ENCODE data around the gene PTPN14.

Gene PTPN14

GRCh38 chr1:214473862-214474261 is 77.5 kb downstream of the PTPN14 start:
- DNase-seq: no peak

GRCh38 chr1:214473387-214473786 is 78.0 kb downstream of the PTPN14 start:
- DNase-seq: no peak

DNA sequence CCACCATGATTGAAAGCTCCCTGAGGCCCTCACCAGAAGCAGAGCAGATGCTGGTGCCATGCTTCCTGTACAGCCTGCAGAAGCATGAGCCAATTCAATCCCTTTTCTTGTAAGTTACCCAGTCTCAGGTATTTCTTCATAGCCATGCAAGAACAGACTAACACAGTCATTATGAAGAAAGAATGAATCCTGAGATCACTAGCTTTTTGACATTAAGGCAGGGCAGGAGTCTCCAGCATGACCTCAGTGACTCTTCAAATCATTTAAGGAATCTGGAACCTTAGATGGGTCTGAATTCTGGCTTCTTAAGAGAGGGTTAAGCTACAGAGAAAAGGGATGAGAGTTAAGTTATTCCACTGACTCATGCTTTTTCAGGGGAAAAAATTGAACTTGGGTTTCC is 79.0 kb downstream of the PTPN14 start:
- DNase-seq: no peak

GRCh38 chr1:214471458-214471857 is 79.9 kb downstream of the PTPN14 start:
- DNase-seq: no peak

- DNase-seq: no peak
Measured at GRCh38 chr1:214470132-214470531, 81.3 kb downstream of the PTPN14 start.

GRCh38 chr1:214469290-214469689 is 82.1 kb downstream of the PTPN14 start:
- DNase-seq: no peak

- DNase-seq: no peak
Measured at GRCh38 chr1:214467078-214467585, 84.3 kb downstream of the PTPN14 start.

GRCh38 chr1:214466403-214467077 is 84.9 kb downstream of the PTPN14 start:
- no peak for DNase-seq

- DNase-seq: no peak
Measured at GRCh38 chr1:214464445-214465287, 86.7 kb downstream of the PTPN14 start.

GRCh38 chr1:214463596-214463995 is 87.8 kb downstream of the PTPN14 start:
- DNase-seq: no peak

- no peak for DNase-seq
Measured at GRCh38 chr1:214462882-214463281, 88.5 kb downstream of the PTPN14 start.

DNA sequence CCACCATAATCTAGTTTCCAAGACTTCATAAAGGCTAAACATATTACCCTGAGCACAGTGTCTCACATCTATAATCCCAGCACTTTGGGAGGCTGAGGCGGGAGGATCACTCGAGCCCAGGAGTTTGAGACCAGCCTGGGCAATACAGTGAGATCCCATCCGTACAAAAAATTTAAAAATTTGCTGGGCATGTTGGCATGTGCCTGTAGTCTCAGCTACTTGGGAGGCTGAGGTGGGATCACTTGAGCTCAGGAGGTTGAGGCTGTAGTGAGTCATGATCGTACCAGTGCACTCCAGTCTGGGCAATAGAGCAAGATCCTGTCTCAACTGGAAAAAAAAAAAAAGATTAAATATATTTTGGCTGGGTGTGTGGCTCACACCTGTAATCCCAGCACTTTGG is 90.1 kb downstream of the PTPN14 start:
- no peak for DNase-seq

GRCh38 chr1:214460304-214460916 is 91.0 kb downstream of the PTPN14 start:
- no peak for DNase-seq

DNA sequence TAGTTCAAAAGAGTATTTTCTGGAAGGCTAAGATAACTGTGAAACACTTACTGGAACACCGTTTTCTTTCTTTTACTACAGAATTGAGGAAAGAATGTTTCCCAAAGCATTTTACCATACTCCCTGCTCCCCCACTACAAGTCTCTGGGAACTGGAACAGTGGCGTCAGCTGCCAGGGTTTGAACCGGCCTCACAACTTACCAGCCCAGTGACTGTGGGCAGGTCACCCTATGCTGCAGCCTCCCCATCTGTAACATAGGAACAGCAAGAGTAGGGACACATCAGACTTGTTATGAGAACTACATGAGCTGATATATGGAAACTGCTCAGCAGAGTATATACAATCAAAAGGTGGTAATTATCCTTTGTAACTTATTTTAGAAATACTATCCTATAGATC is 91.5 kb downstream of the PTPN14 start:
- DNase-seq: no peak

GRCh38 chr1:214458541-214458940 is 92.9 kb downstream of the PTPN14 start:
- no peak for DNase-seq

GRCh38 chr1:214455971-214456867 is 95.2 kb downstream of the PTPN14 start:
- no peak for DNase-seq

DNA sequence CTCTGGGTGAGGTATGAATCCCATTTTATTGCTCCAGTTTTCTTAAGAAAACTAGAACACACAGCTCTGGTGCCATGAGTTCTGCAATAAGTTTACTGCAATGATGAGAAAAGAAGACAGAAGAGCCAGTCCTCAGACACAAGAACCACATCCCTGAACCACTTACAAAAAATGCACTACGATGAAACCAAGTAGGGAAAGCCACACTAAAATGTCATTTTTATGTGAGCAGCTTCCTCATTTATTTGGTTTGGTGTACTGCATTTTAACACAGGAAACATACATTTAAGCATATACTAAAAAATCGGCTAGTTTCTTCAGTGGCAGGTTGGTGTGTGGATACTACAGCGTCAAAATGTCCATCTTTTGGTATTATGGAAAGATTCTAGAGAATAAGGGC is 95.9 kb downstream of the PTPN14 start:
- DNase-seq: no peak

GRCh38 chr1:214454569-214455396 is 96.6 kb downstream of the PTPN14 start:
- DNase-seq: no peak

DNA sequence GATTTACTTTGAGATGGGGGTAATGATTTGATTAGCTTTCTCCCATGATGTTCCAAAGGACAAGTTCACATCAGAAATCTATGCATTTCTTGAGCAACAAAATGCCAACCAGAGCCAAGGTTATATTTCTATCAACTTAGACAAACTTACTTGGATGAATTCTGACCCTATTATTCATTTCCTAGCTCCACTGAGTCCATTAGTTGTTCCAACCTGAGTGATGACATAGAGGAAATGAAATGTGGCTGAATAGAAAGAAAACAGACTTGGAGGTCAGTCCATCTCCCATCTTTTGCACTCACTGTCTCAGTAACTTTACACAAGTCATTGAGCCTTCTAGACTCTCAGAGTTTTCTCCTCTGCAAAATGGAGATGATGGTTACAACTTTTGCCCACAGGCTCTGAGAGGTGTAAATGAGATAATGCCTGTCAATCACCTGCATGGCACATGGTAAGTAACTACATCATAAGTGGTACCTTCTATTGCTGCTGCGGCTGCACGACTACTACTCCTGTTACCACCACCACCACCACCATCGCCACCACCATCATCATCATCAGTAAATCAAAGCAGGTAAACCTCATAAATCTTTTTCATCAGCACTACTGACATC is 98.2 kb downstream of the PTPN14 start:
- no peak for DNase-seq

DNA sequence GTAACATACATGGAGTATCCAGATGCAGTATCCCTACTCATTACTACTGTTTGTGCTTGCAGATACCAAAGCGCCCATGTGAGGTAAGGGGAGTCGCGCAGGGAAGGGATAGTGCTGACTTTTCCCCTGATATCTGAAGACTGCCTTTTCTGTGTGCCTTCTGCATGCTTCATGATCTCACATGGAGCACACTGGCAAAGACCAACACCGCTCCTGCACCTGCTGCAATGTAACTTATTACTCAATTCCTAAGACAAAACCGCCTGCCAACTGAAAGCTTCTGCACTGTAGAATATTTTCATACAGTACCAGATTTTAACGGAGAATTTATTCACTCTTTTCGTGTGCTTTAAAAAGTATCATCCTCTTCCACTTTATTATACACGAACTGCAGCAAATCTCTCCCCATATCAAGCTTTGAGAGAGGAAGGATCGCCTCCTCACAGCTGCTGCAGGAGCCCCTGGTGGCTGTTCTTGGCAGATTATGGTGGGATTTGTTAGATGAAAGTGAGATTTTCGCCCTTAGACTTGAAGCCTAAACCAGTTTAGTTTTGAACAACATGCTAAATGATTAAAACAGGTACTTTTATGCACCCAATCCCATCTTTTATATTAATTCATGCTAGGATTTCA is 99.1 kb downstream of the PTPN14 start:
- DNase-seq: no peak

- no peak for DNase-seq
Measured at GRCh38 chr1:214451596-214451995, 99.8 kb downstream of the PTPN14 start.
